IMR-90 (cell line): ENCODE data around the gene HMGA1. TPM values are rescaled to one million over a fixed set of nuclear protein-coding genes. Genes with fewer than 3 reads are reported as not detected.

Source experiments
- ATAC-seq: fragments of 200-7000 bp; cut with Tn5 transposase; 2 replicates; pipeline ENCODE4 v1.9.1; 2020; ENCODE audit warnings: low read depth, mild to moderate bottlenecking, moderate library complexity
- BruUV-seq: library from RNA; stranded (reverse); fragments of 400-500 nt; replicated peaks from 2 replicates; lab custom pipeline; 2021; lab: Mats Ljungman, UMichigan
- CTCF ChIA-PET: fragments of 300-600 bp; formaldehyde crosslinking; extraction: SDS; loops from one replicate; lab custom pipeline; 2021; ENCODE audit warnings: antibody characterized with exemption; lab: Yijun Ruan, JAX
- POLR2A ChIA-PET: fragments of 300-600 bp; sonication (Branson Sonifier 250); formaldehyde crosslinking; loops from one replicate; lab custom pipeline; 2022; ENCODE audit warnings: antibody characterized with exemption; ENCODE audit not compliant: unreplicated experiment; lab: Charles Lee
- DNase-seq: peaks from one replicate; pipeline ENCODE4 v3.0.0; 2013
- H2AFZ ChIP-seq: replicated peaks from 2 replicates; pipeline ENCODE3; 2013; ENCODE audit warnings: low read length, mild to moderate bottlenecking; ENCODE audit not compliant: poor library complexity
- H2AK5ac ChIP-seq: 2 replicates; pipeline ENCODE4 v1.6.1; 2013; ENCODE audit warnings: low read depth, low read length, inconsistent platforms
- H2AK9ac ChIP-seq: replicated peaks from 2 replicates; pipeline ENCODE3; 2013; ENCODE audit warnings: mild to moderate bottlenecking, low read depth, low read length, moderate library complexity; ENCODE audit not compliant: poor library complexity
- H2BK120ac ChIP-seq: 2 replicates; pipeline ENCODE4 v1.6.1; 2013; ENCODE audit warnings: low read depth, low read length, inconsistent platforms
- H2BK15ac ChIP-seq: 3 replicates; pipeline ENCODE4 v1.6.1; 2013; ENCODE audit warnings: low read depth, low read length, inconsistent platforms
- H2BK20ac ChIP-seq: 2 replicates; pipeline ENCODE4 v1.6.1; 2013; ENCODE audit warnings: low read depth, mild to moderate bottlenecking, inconsistent platforms, low read length, moderate library complexity
- H2BK5ac ChIP-seq: 2 replicates; pipeline ENCODE4 v1.6.1; 2013; ENCODE audit warnings: mild to moderate bottlenecking, low read depth, low read length, inconsistent platforms; ENCODE audit not compliant: poor library complexity, severe bottlenecking
- H3K14ac ChIP-seq: replicated peaks from 2 replicates; pipeline ENCODE4 v1.6.1; 2013; ENCODE audit warnings: low read depth, low read length, inconsistent platforms
- H3K18ac ChIP-seq: 2 replicates; pipeline ENCODE4 v1.6.1; 2013; ENCODE audit warnings: low read depth, low read length, control low read depth
- H3K23ac ChIP-seq: 2 replicates; pipeline ENCODE4 v1.6.1; 2013; ENCODE audit warnings: low read depth, low read length, inconsistent platforms
- H3K27ac ChIP-seq: 2 replicates; pipeline ENCODE4 v1.5.1; 2013; ENCODE audit warnings: mild to moderate bottlenecking, control low read depth, low read length; ENCODE audit not compliant: insufficient read depth
- H3K27me3 ChIP-seq: 2 replicates; pipeline ENCODE4 v1.6.1; 2013; ENCODE audit warnings: low read length; ENCODE audit not compliant: control insufficient read depth, insufficient read depth
- H3K36me3 ChIP-seq: 2 replicates; pipeline ENCODE4 v1.6.1; 2013; ENCODE audit warnings: low read length, mixed read lengths; ENCODE audit not compliant: control insufficient read depth, insufficient read depth
- H3K4ac ChIP-seq: 2 replicates; pipeline ENCODE4 v1.6.1; 2013; ENCODE audit warnings: low read depth, low read length, inconsistent platforms
- H3K4me1 ChIP-seq: 2 replicates; pipeline ENCODE4 v1.6.1; 2013; ENCODE audit warnings: low read length, mixed read lengths; ENCODE audit not compliant: control insufficient read depth, insufficient read depth
- H3K4me2 ChIP-seq: 2 replicates; pipeline ENCODE4 v1.6.1; 2013; ENCODE audit warnings: low read depth, mild to moderate bottlenecking, control low read depth, low read length, moderate library complexity
- H3K4me3 ChIP-seq: 2 replicates; pipeline ENCODE4 v1.5.1; 2013; ENCODE audit warnings: low read depth, mild to moderate bottlenecking, control low read depth, low read length, moderate library complexity; ENCODE audit not compliant: insufficient read depth
- H3K56ac ChIP-seq: 2 replicates; pipeline ENCODE4 v1.6.1; 2013; ENCODE audit warnings: low read length, inconsistent platforms; ENCODE audit not compliant: insufficient read depth; ENCODE audit errors: extremely low read depth
- H3K79me1 ChIP-seq, 2 experiments: 2 replicates each; pipeline ENCODE4 v1.6.1; 2013; ENCODE audit warnings: low read length in 2 of 2, inconsistent platforms in 1 of 2, low read depth in 1 of 2
- H3K9ac ChIP-seq: 2 replicates; pipeline ENCODE4 v1.6.1; 2013; ENCODE audit warnings: low read depth, low read length, control low read depth
- H3K9me1 ChIP-seq: 2 replicates; pipeline ENCODE4 v1.6.1; 2013; ENCODE audit warnings: low read length, inconsistent platforms; ENCODE audit not compliant: insufficient read depth
- H3K9me3 ChIP-seq: 2 replicates; pipeline ENCODE4 v1.6.1; 2013; ENCODE audit warnings: low read length; ENCODE audit not compliant: control insufficient read depth, insufficient read depth
- H4K20me1 ChIP-seq: 2 replicates; pipeline ENCODE4 v1.6.1; 2013; ENCODE audit warnings: low read length, inconsistent platforms; ENCODE audit not compliant: insufficient read depth
- H4K5ac ChIP-seq: 2 replicates; pipeline ENCODE4 v1.6.1; 2013; ENCODE audit warnings: mild to moderate bottlenecking, low read depth, low read length, control low read depth
- H4K8ac ChIP-seq, 2 experiments: 2 replicates each; pipeline ENCODE4 v1.6.1; 2013; ENCODE audit warnings: low read depth in 2 of 2, low read length in 2 of 2, control low read depth in 1 of 2, inconsistent platforms in 1 of 2
- H4K91ac ChIP-seq: 2 replicates; pipeline ENCODE4 v1.6.1; 2013; ENCODE audit warnings: low read depth, low read length, inconsistent platforms; ENCODE audit not compliant: insufficient read depth
- BHLHE40 ChIP-seq: fragments of 150-350 bp; IDR thresholded peaks from 2 replicates; pipeline ENCODE4 v1.6.1; 2016; ENCODE audit warnings: mild to moderate bottlenecking, low read depth, low read length
- CEBPB ChIP-seq: IDR thresholded peaks from 2 replicates; pipeline ENCODE4 v1.6.1; 2012; ENCODE audit warnings: low read depth, low read length, improper control_type of control experiment
- CHD1 ChIP-seq: IDR thresholded peaks from 2 replicates; pipeline ENCODE4 v1.6.1; 2012; ENCODE audit warnings: low read depth, low read length, improper control_type of control experiment
- CTCF ChIP-seq: conservative IDR thresholded peaks from 2 replicates; pipeline ENCODE4 v1.5.1; 2012; ENCODE audit warnings: mild to moderate bottlenecking, low read depth, low read length, improper control_type of control experiment
- ELK1 ChIP-seq: fragments of 150-350 bp; IDR thresholded peaks from 2 replicates; pipeline ENCODE4 v1.6.1; 2016; ENCODE audit warnings: low read depth, mild to moderate bottlenecking, low read length, moderate library complexity, borderline replicate concordance
- FOS ChIP-seq: fragments of 150-350 bp; IDR thresholded peaks from 2 replicates; pipeline ENCODE4 v1.6.1; 2016; ENCODE audit warnings: low read depth, low read length
- MAFK ChIP-seq: IDR thresholded peaks from 2 replicates; pipeline ENCODE4 v1.6.1; 2012; ENCODE audit warnings: low read depth, low read length, improper control_type of control experiment
- MAZ ChIP-seq: IDR thresholded peaks from 2 replicates; pipeline ENCODE4 v1.6.1; 2012; ENCODE audit warnings: low read depth, mild to moderate bottlenecking, low read length, improper control_type of control experiment, moderate library complexity, borderline replicate concordance
- MXI1 ChIP-seq: IDR thresholded peaks from 2 replicates; pipeline ENCODE4 v1.6.1; 2012; ENCODE audit warnings: low read depth, mild to moderate bottlenecking, low read length, moderate library complexity, borderline replicate concordance
- NFE2L2 ChIP-seq: fragments of 150-350 bp; IDR thresholded peaks from 2 replicates; pipeline ENCODE4 v1.6.1; 2016; ENCODE audit warnings: low read depth, mild to moderate bottlenecking, low read length
- POLR2A ChIP-seq: IDR thresholded peaks from 2 replicates; pipeline ENCODE4 v1.6.1; 2012; ENCODE audit warnings: mild to moderate bottlenecking, low read depth, low read length
- RCOR1 ChIP-seq: IDR thresholded peaks from 2 replicates; pipeline ENCODE4 v1.6.1; 2012; ENCODE audit warnings: mild to moderate bottlenecking, low read length, improper control_type of control experiment; ENCODE audit not compliant: insufficient replicate concordance
- RFX5 ChIP-seq: IDR thresholded peaks from 2 replicates; pipeline ENCODE4 v1.8.0; 2012; ENCODE audit warnings: low read depth, mild to moderate bottlenecking, low read length, moderate library complexity
- SMC3 ChIP-seq: fragments of 150-350 bp; IDR thresholded peaks from 2 replicates; pipeline ENCODE4 v1.6.1; 2016; ENCODE audit warnings: low read depth, mild to moderate bottlenecking, antibody characterized with exemption, low read length, moderate library complexity
- USF2 ChIP-seq: fragments of 150-350 bp; IDR thresholded peaks from 2 replicates; pipeline ENCODE4 v1.6.1; 2017; ENCODE audit warnings: mild to moderate bottlenecking, antibody characterized with exemption, low read length, low read depth
- WGBS, 2 experiments: methylation state at CpG; one replicate each; pipeline versions ENCODE4 v1.1.5 to v1.1.7; 2013; ENCODE audit warnings: missing lambda C conversion rate in 2 of 2; ENCODE audit not compliant: insufficient read length in 1 of 2; ENCODE audit errors: extremely low coverage in 2 of 2; 5-methylcytosine and 5-hydroxymethylcytosine counted together
- dilution Hi-C: fragments of 300-500 bp; cut with HindIII; formaldehyde crosslinking; loops from one replicate; pipeline ENCODE4 v1.14.3; 2018; ENCODE audit warnings: low sequenced_read_pairs; ENCODE audit not compliant: unreplicated experiment
- in situ Hi-C: fragments of 300-500 bp; cut with MboI; formaldehyde crosslinking; loops from 3 replicates; pipeline ENCODE4 v1.14.3; 2019; ENCODE audit warnings: low sequenced_read_pairs, inconsistent platforms, mixed read lengths
- intact Hi-C: fragments of 100-400 bp; cut with micrococcal nuclease; formaldehyde crosslinking; loops from 2 replicates; pipeline ENCODE4 v1.10.0; 2022
- polyA plus RNA-seq, 3 experiments: library from polyadenylated mRNA; depleted of rRNA; stranded (reverse); fragments of >200 nt; gene quantifications; 2 replicates each; pipeline ENCODE4 v1.2.3, GENCODE V29; 2012; ENCODE audit warnings: low replicate concordance in 1 of 3
- total RNA-seq: library from RNA; depleted of rRNA; stranded (reverse); fragments of >200 nt; gene quantifications from 2 replicates; pipeline ENCODE4 v1.2.3, GENCODE V29; 2012

HMGA1 gene
- total and polyA plus RNA-seq, 2 of the 4 experiments (the other 2 are of a cell fraction): 101 to 589 TPM

- intact Hi-C loops (no loop called here), dilution Hi-C loops (no loop called here), in situ Hi-C loops (no loop called here)
- peaks cover 17% of the 10 kb centered on the region for H3K4me1 ChIP-seq
- no peak overlapping the region for H3K27ac ChIP-seq
- peaks cover 0 to 4% of the 10 kb centered on the region in 2 experiments; a peak in 1 of 4 replicates for H3K79me1 ChIP-seq
- no peaks in the 10 kb centered on the region for H3K27me3 ChIP-seq
- ChIA-PET POLR2A (no interaction called here), CTCF (no interaction called here)
- no peaks in the 10 kb centered on the region for H4K20me1 ChIP-seq
- H2AFZ ChIP-seq: no peak overlapping the region
- H3K9me1 ChIP-seq: peaks cover 6% of the 10 kb centered on the region; the same call in 1 of the 2 replicates
- no peaks in the 10 kb centered on the region for H3K36me3 ChIP-seq
- H2BK5ac ChIP-seq: no peak overlapping the region
- WGBS, 2 experiments: 90% methylated on average over 6 of the region's 17 CpGs; no CpG with 5 or more reads in 1 of the 2 experiments
- H3K23ac ChIP-seq: no peak overlapping the region
- H2BK15ac ChIP-seq: no peak overlapping the region
- no peak overlapping the region for H4K8ac ChIP-seq
- BruUV-seq: no TSS peak
- H3K4me3 ChIP-seq: no peak overlapping the region
- H2AK9ac ChIP-seq: no peak overlapping the region
- H3K18ac ChIP-seq: no peak overlapping the region
- H4K5ac ChIP-seq: no peak overlapping the region
- DNase-seq (no peak), ATAC-seq (no peak)
- no peaks in the 10 kb centered on the region for H3K9me3 ChIP-seq
- no peak overlapping the region; the same call in 1 of the 2 replicates for H3K4ac ChIP-seq
- no peak overlapping the region for H4K91ac ChIP-seq
- H3K14ac ChIP-seq: no peak overlapping the region
- no peak overlapping the region for H3K56ac ChIP-seq
- no peak overlapping the region for H2BK20ac ChIP-seq
- no peak overlapping the region for H3K4me2 ChIP-seq
- H2AK5ac ChIP-seq: peak overlapping the region; percentile 29; the same call in 1 of the 2 replicates
- no peak overlapping the region for H2BK120ac ChIP-seq
- H3K9ac ChIP-seq: no peak overlapping the region
- no peak for TF ChIP-seq MAFK
- TF ChIP-seq USF2: no peak
- TF ChIP-seq CHD1: no peak
- TF ChIP-seq RCOR1: no peak
- no peak for TF ChIP-seq CEBPB
- TF ChIP-seq MAZ: no peak
- TF ChIP-seq ELK1: no peak
- no peak for TF ChIP-seq NFE2L2
- no peak for TF ChIP-seq RFX5
- no peak for TF ChIP-seq CTCF
- no peak for TF ChIP-seq FOS
- TF ChIP-seq MXI1: no peak
- TF ChIP-seq POLR2A: no peak
- no peak for TF ChIP-seq BHLHE40
- no peak for TF ChIP-seq SMC3
These were observed 4.9 kb upstream of the HMGA1 start for GRCh38 chr6:34231566-34232336.
